ENCODE measurements around the gene NANOS2.

Gene NANOS2

GRCh38 chr19:45866400-45867176 is 48.0 kb downstream of the NANOS2 start:
- H3K4me2 ChIP-seq, result no peak overlapping the region
- no peak for TF ChIP-seq Cebpa-rat (IDR thresholded peaks at IDR 0.05)
- no peaks in the 10 kb centered on the region for H4K20me1 ChIP-seq
- H3K9me3 ChIP-seq, result no peaks in the 10 kb centered on the region
- peaks cover 41% of the 10 kb centered on the region for H3K27me3 ChIP-seq
- no peak overlapping the region for H3K4me3 ChIP-seq
- H3K9ac ChIP-seq, result no peak overlapping the region
- peaks cover 13% of the 10 kb centered on the region for H3K4me1 ChIP-seq
- no peaks in the 10 kb centered on the region for H3K36me3 ChIP-seq
- H3K27ac ChIP-seq, result no peak overlapping the region

GRCh38 chr19:45865269-45865948 is 49.2 kb downstream of the NANOS2 start:
- Histone ChIP-seq H3K4me3 (no peak overlapping the region), H3K36me3 (peaks cover 6% of the 10 kb centered on the region), H3K9ac (no peak overlapping the region), H3K9me3 (no peaks in the 10 kb centered on the region), H3K4me2 (no peak overlapping the region), H3K4me1 (peaks cover 24% of the 10 kb centered on the region), H4K20me1 (no peaks in the 10 kb centered on the region), H3K27me3 (peaks cover 41% of the 10 kb centered on the region), H3K27ac (no peak overlapping the region)
- TF ChIP-seq Cebpa-rat (IDR thresholded peaks at IDR 0.05), result no peak

DNA sequence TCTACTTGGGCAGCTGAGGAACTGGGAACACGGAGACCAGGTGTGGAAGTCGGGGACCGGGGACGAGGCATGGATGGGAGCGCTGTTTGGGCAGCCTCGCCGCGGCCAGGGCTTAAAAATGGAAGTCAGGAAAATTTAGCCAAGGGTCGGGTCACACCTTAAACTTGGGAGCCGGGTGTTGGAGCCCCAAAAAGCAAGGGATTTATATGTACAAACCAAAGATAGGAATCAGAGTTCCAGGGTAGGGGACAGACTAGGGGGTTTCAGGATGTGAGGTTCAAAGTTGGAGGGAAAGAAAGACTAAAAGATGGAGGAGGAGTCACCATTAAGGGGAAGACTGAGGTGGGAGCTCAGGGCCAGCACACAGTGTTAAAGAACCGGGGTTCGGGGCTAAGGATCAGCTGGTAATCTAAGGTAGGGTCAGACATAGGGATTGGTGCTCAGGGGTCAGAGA is 49.9 kb downstream of the NANOS2 start:
- Histone ChIP-seq H3K9me3 (no peaks in the 10 kb centered on the region), H3K36me3 (peaks cover 14% of the 10 kb centered on the region), H3K4me1 (peaks cover 24% of the 10 kb centered on the region), H3K4me2 (peak overlapping the region; percentile 90), H3K27ac (no peak overlapping the region), H3K4me3 (no peak overlapping the region), H3K27me3 (peaks cover 41% of the 10 kb centered on the region), H4K20me1 (no peaks in the 10 kb centered on the region; the same call in 1 of the 2 replicates), H3K9ac (no peak overlapping the region)
- no peak for TF ChIP-seq Cebpa-rat (IDR thresholded peaks at IDR 0.05)

- Histone ChIP-seq H3K4me2 (peak within 1 kb of the TSS; percentile 90), H4K20me1 (no peaks in the 10 kb centered on the region; the same call in 1 of the 2 replicates), H3K4me1 (peaks cover 24% of the 10 kb centered on the region), H3K27ac (no peak within 1 kb of the TSS), H3K36me3 (peaks cover 20% of the 10 kb centered on the region), H3K27me3 (peaks cover 41% of the 10 kb centered on the region), H3K9me3 (no peaks in the 10 kb centered on the region), H3K4me3 (peak within 1 kb of the TSS; percentile 92), H3K9ac (peak within 1 kb of the TSS; percentile 92; the same call in 1 of the 2 replicates)
- TF ChIP-seq Cebpa-rat (IDR thresholded peaks at IDR 0.05), result no peak
Observed at GRCh38 chr19:45863840-45864628, 50.5 kb downstream of the NANOS2 start, which contains the start of gene FOXA3. FOXA3 (plus strand) TSS chr19:45864326; CDS start chr19:45864457, 131 bp downstream.

GRCh38 chr19:45863335-45863839 is 51.2 kb downstream of the NANOS2 start:
- H3K27ac ChIP-seq, result no peak overlapping the region
- no peak for TF ChIP-seq Cebpa-rat (IDR thresholded peaks at IDR 0.05)
- peak overlapping the region; percentile 90 for H3K4me2 ChIP-seq
- no peaks in the 10 kb centered on the region; the same call in 1 of the 2 replicates for H4K20me1 ChIP-seq
- H3K9me3 ChIP-seq, result no peaks in the 10 kb centered on the region
- H3K27me3 ChIP-seq, result peaks cover 41% of the 10 kb centered on the region
- H3K4me3 ChIP-seq, result peak overlapping the region; percentile 92
- peaks cover 24% of the 10 kb centered on the region for H3K4me1 ChIP-seq
- H3K36me3 ChIP-seq, result peaks cover 26% of the 10 kb centered on the region
- H3K9ac ChIP-seq, result peak overlapping the region; percentile 92; the same call in 1 of the 2 replicates
